Body of pancreas (tissue), 4 donors: ENCODE measurements around the gene CHORDC1.

Experiments used
- POLR2A ChIP-seq, 3 donors: fragments of 450-650 bp; IDR thresholded peaks; one replicate each; pipeline ENCODE4 v1.6.1; 2016; ENCODE audit warnings: antibody characterized with exemption in 3 of 3, mild to moderate bottlenecking in 2 of 3
- TF ChIP-seq, protein P1 (sequence below), 7 experiments: fragments of 450-650 bp in 4 of 7; fragments of 200-600 bp in 3 of 7; sonication (generic) in 3 of 7; IDR thresholded peaks; one replicate each; pipeline ENCODE4 v1.5.1; 2016 to 2019; ENCODE audit warnings: antibody characterized with exemption in 7 of 7

- TF ChIP-seq POLR2A (IDR thresholded peaks at IDR 0.05): no peak
- TF ChIP-seq, protein P1, sequence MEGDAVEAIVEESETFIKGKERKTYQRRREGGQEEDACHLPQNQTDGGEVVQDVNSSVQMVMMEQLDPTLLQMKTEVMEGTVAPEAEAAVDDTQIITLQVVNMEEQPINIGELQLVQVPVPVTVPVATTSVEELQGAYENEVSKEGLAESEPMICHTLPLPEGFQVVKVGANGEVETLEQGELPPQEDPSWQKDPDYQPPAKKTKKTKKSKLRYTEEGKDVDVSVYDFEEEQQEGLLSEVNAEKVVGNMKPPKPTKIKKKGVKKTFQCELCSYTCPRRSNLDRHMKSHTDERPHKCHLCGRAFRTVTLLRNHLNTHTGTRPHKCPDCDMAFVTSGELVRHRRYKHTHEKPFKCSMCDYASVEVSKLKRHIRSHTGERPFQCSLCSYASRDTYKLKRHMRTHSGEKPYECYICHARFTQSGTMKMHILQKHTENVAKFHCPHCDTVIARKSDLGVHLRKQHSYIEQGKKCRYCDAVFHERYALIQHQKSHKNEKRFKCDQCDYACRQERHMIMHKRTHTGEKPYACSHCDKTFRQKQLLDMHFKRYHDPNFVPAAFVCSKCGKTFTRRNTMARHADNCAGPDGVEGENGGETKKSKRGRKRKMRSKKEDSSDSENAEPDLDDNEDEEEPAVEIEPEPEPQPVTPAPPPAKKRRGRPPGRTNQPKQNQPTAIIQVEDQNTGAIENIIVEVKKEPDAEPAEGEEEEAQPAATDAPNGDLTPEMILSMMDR (IDR thresholded peaks at IDR 0.05): no peak
These were observed 28.8 kb upstream of the CHORDC1 start for GRCh38 chr11:90251599-90251998.
